GM06990 (cell line): Measurements from ENCODE around the gene NMRAL1.

Experiments used
- DNase-seq: peaks from one replicate; pipeline ENCODE4 v3.0.0-alpha.2; 2011; ENCODE audit not compliant: insufficient read length; ENCODE audit errors: extremely low read depth
- H3K27me3 ChIP-seq: replicated peaks from 2 replicates; pipeline ENCODE4 v1.6.0; 2011; ENCODE audit warnings: low read length; ENCODE audit not compliant: control insufficient read depth, insufficient read depth
- H3K36me3 ChIP-seq: 2 replicates; pipeline ENCODE4 v1.5.1; 2011; ENCODE audit warnings: low read length; ENCODE audit not compliant: control insufficient read depth, insufficient read depth
- H3K4me3 ChIP-seq: replicated peaks from 2 replicates; pipeline ENCODE4 v1.5.1; 2011; ENCODE audit warnings: low read depth, mild to moderate bottlenecking, control low read depth, low read length
- CTCF ChIP-seq: IDR thresholded peaks from 2 replicates; pipeline ENCODE4 v1.5.1; 2011; ENCODE audit warnings: low read length, control low read depth, mild to moderate bottlenecking, inconsistent platforms; ENCODE audit not compliant: insufficient read depth, poor library complexity, severe bottlenecking

The NMRAL1 gene

GRCh38 chr16:4494746-4495490 is 20.5 kb upstream of the NMRAL1 start:
- no peak for TF ChIP-seq CTCF
- Histone ChIP-seq H3K4me3 (no peak overlapping the region), H3K27me3 (no peaks in the 10 kb centered on the region), H3K36me3 (peaks cover 1% of the 10 kb centered on the region; the same call in 1 of the 2 replicates)
- DNase-seq: no peak

GRCh38 chr16:4491898-4492297 is 17.5 kb upstream of the NMRAL1 start:
- TF ChIP-seq CTCF: no peak
- DNase-seq: no peak

GRCh38 chr16:4489030-4489429 is 14.6 kb upstream of the NMRAL1 start:
- Histone ChIP-seq H3K4me3 (no peak overlapping the region), H3K36me3 (peaks cover 5% of the 10 kb centered on the region; the same call in 1 of the 2 replicates), H3K27me3 (no peaks in the 10 kb centered on the region)
- DNase-seq: no peak
- TF ChIP-seq CTCF: no peak

More at GRCh38 chr16:4491898-4492297, 17.5 kb upstream of the NMRAL1 start:
- no peaks in the 10 kb centered on the region; the same call in 1 of the 2 replicates for H3K36me3 ChIP-seq
- no peak overlapping the region for H3K4me3 ChIP-seq
- H3K27me3 ChIP-seq: no peaks in the 10 kb centered on the region

GRCh38 chr16:4488499-4488967 is 14.1 kb upstream of the NMRAL1 start:
- Histone ChIP-seq H3K36me3 (peaks cover 5% of the 10 kb centered on the region; the same call in 1 of the 2 replicates), H3K27me3 (no peaks in the 10 kb centered on the region), H3K4me3 (no peak overlapping the region)
- DNase-seq: no peak
- TF ChIP-seq CTCF: no peak

- TF ChIP-seq CTCF: no peak
- Histone ChIP-seq H3K27me3 (no peaks in the 10 kb centered on the region), H3K4me3 (no peak overlapping the region), H3K36me3 (peaks cover 5% of the 10 kb centered on the region; the same call in 1 of the 2 replicates)
- no peak for DNase-seq
Measured at GRCh38 chr16:4487955-4488498, 13.6 kb upstream of the NMRAL1 start.
